ENCODE data around the gene TMEM131. TPM values are rescaled to one million over a fixed set of nuclear protein-coding genes. Genes with fewer than 3 reads are reported as not detected.

The TMEM131 gene
- total RNA-seq, 1 donor, result 30.0 TPM

DNA sequence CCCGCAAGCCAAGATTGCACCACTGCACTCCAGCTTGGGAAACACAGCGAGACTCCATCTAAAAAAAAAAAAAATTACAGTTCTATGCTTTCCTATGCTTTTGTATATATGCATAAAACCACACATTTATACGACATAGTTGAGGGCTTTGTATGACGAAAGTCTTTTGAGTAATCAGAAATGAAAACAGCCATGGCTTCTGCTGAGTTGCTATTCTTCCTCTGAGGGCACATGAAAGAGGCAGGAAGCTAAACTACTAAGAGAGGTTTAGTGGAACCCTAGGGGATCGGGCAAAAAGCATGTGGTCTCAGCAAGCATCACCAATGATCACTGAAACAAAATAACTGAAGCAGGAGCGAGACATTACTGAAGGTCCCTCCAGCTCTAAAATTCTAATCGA, 182.8 kb downstream of the TMEM131 start:
- H3K4me3 ChIP-seq (ENCODE audit: insufficient read depth, low read length), result no peak overlapping the region
- DNase-seq (ENCODE audit: insufficient read length, low spot score, missing footprints), result no peak
- no peaks in the 10 kb centered on the region for H3K79me2 ChIP-seq (ENCODE audit: insufficient read depth, low read length)
- no peak overlapping the region for H3K27ac ChIP-seq (ENCODE audit: low read depth, low read length)
- H4K20me1 ChIP-seq (ENCODE audit: insufficient read depth, low read length), result no peaks in the 10 kb centered on the region
- H3K4me2 ChIP-seq (ENCODE audit: insufficient read depth, low read length), result no peak overlapping the region
- peaks cover 40% of the 10 kb centered on the region for H3K36me3 ChIP-seq (ENCODE audit: insufficient read depth, low read length)
- H3K4me1 ChIP-seq (ENCODE audit: insufficient read depth, low read length), result no peaks in the 10 kb centered on the region
- H2AFZ ChIP-seq (ENCODE audit: low read length), result no peak overlapping the region
- TF ChIP-seq, protein P1, sequence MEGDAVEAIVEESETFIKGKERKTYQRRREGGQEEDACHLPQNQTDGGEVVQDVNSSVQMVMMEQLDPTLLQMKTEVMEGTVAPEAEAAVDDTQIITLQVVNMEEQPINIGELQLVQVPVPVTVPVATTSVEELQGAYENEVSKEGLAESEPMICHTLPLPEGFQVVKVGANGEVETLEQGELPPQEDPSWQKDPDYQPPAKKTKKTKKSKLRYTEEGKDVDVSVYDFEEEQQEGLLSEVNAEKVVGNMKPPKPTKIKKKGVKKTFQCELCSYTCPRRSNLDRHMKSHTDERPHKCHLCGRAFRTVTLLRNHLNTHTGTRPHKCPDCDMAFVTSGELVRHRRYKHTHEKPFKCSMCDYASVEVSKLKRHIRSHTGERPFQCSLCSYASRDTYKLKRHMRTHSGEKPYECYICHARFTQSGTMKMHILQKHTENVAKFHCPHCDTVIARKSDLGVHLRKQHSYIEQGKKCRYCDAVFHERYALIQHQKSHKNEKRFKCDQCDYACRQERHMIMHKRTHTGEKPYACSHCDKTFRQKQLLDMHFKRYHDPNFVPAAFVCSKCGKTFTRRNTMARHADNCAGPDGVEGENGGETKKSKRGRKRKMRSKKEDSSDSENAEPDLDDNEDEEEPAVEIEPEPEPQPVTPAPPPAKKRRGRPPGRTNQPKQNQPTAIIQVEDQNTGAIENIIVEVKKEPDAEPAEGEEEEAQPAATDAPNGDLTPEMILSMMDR (IDR thresholded peaks at IDR 0.05; ENCODE audit: extremely low read depth, low read depth, low read length), result no peak
- H3K9me3 ChIP-seq (ENCODE audit: low read depth, low read length), result no peaks in the 10 kb centered on the region
- no peaks in the 10 kb centered on the region for H3K27me3 ChIP-seq (ENCODE audit: insufficient read depth, low read length)

DNA sequence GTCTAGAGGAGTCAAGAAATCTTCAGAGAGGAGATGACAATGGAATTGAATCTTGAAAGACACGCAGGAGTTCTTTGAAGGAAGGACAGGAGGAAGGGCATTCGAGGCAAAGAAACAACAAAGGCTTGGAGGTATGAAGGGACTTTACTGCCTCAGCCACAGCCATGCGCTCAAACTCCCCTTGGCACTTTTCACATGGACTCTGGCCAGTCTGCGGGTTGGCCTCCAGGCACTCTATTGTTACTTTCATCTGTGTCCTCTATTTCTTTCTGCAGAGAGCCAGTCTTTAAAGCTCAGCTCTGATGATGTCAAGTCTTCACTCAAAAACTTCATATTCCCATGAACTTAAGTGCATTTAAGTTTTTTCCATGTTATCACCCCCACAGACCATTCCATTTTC, 186.9 kb downstream of the TMEM131 start:
- Histone ChIP-seq H3K4me3 (ENCODE audit: insufficient read depth, low read length) (no peak overlapping the region), H4K20me1 (ENCODE audit: insufficient read depth, low read length) (no peaks in the 10 kb centered on the region), H3K79me2 (ENCODE audit: insufficient read depth, low read length) (no peaks in the 10 kb centered on the region), H3K4me2 (ENCODE audit: insufficient read depth, low read length) (no peak overlapping the region), H3K27me3 (ENCODE audit: insufficient read depth, low read length) (no peaks in the 10 kb centered on the region), H3K9me3 (ENCODE audit: low read depth, low read length) (no peaks in the 10 kb centered on the region), H3K4me1 (ENCODE audit: insufficient read depth, low read length) (no peaks in the 10 kb centered on the region), H3K27ac (ENCODE audit: low read depth, low read length) (no peak overlapping the region), H3K36me3 (ENCODE audit: insufficient read depth, low read length) (peaks cover 37% of the 10 kb centered on the region), H2AFZ (ENCODE audit: low read length) (no peak overlapping the region)
- DNase-seq (ENCODE audit: insufficient read length, low spot score, missing footprints), result no peak
- TF ChIP-seq, protein P1 (IDR thresholded peaks at IDR 0.05; ENCODE audit: extremely low read depth, low read depth, low read length), result no peak

DNA sequence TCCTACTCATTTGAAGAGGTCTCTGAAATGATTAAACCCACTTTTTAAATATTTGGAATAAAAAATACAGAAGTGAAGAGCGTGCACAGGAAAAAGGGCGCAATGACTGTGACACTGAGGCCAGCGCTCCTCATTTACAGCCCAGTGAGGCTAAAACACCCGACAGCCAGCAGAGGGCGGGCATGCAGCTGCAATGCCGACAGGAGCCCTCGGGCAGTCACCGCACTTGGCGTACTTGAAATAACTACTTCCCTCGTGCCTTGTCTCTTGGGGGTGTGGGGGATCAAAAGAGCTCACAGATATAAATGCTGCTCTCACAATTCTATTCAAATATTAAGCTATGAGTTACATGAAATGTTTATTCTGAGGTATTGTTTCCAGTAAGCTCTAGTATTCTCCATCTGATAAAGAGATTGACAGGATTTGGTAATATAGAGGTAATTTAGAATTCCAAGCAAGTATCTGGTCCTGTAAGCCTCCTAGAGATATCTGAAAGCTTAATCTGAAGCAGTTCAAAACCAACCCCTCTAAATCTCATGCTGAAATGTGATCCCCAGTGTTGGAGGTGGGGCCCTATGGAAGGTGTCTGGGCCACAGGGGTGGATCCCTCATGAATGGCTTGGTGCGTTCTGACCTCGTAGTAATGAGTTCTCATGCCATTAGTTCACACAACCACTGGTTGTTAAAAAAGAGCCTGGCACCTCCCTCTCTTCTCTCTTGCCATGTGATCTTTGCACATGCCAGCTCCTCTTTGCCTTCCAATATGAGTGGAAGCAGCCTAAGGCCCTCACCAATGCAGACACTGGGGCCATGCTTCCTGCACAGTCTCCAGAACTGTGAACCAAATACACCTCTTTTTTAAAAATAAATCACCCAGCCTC, 188.8 kb downstream of the TMEM131 start:
- Histone ChIP-seq H3K27me3 (ENCODE audit: insufficient read depth, low read length) (no peaks in the 10 kb centered on the region), H3K9me3 (ENCODE audit: low read depth, low read length) (no peaks in the 10 kb centered on the region), H2AFZ (ENCODE audit: low read length) (no peak overlapping the region), H4K20me1 (ENCODE audit: insufficient read depth, low read length) (no peaks in the 10 kb centered on the region), H3K27ac (ENCODE audit: low read depth, low read length) (no peak overlapping the region), H3K79me2 (ENCODE audit: insufficient read depth, low read length) (no peaks in the 10 kb centered on the region), H3K4me1 (ENCODE audit: insufficient read depth, low read length) (no peaks in the 10 kb centered on the region), H3K36me3 (ENCODE audit: insufficient read depth, low read length) (peaks cover 41% of the 10 kb centered on the region), H3K4me2 (ENCODE audit: insufficient read depth, low read length) (no peak overlapping the region), H3K4me3 (ENCODE audit: insufficient read depth, low read length) (no peak overlapping the region)
- TF ChIP-seq, protein P1 (IDR thresholded peaks at IDR 0.05; ENCODE audit: extremely low read depth, low read depth, low read length), result peak; percentile 94
- peak; percentile 85 for DNase-seq (ENCODE audit: insufficient read length, low spot score, missing footprints)

DNA sequence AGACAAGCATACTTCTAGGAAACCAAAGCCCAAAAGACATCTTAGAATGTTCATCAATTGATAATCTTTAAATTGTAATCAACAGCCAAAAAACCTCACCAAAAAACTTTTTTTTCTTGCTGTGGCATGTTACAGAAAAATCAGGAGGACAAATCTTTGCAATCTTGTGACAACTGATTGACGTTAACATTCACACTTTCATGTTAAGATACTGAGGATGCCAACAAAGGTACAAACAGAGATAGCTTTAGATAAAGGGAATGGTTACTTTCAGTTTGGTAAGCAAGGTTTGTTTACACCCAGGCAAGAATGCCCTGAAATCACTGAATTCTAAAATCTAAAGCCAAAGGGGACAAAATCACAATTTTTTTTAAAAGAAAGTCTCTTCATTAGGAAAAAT, 190.0 kb downstream of the TMEM131 start:
- TF ChIP-seq, protein P1 (IDR thresholded peaks at IDR 0.05; ENCODE audit: extremely low read depth, low read depth, low read length), result no peak
- Histone ChIP-seq H3K79me2 (ENCODE audit: insufficient read depth, low read length) (no peaks in the 10 kb centered on the region), H3K36me3 (ENCODE audit: insufficient read depth, low read length) (peaks cover 35% of the 10 kb centered on the region), H3K27ac (ENCODE audit: low read depth, low read length) (no peak overlapping the region), H3K27me3 (ENCODE audit: insufficient read depth, low read length) (no peaks in the 10 kb centered on the region), H4K20me1 (ENCODE audit: insufficient read depth, low read length) (no peaks in the 10 kb centered on the region), H3K4me1 (ENCODE audit: insufficient read depth, low read length) (no peaks in the 10 kb centered on the region), H2AFZ (ENCODE audit: low read length) (no peak overlapping the region), H3K4me2 (ENCODE audit: insufficient read depth, low read length) (no peak overlapping the region), H3K4me3 (ENCODE audit: insufficient read depth, low read length) (no peak overlapping the region), H3K9me3 (ENCODE audit: low read depth, low read length) (no peaks in the 10 kb centered on the region)
- DNase-seq (ENCODE audit: insufficient read length, low spot score, missing footprints), result no peak

Measured in osteoblast (primary cell).